ENCODE data around the gene CA14. TPM values are rescaled to one million over a fixed set of nuclear protein-coding genes. Genes with fewer than 3 reads are reported as not detected.

CA14 gene
- total RNA-seq, 2 donors from 2014 or later = not detected

DNA sequence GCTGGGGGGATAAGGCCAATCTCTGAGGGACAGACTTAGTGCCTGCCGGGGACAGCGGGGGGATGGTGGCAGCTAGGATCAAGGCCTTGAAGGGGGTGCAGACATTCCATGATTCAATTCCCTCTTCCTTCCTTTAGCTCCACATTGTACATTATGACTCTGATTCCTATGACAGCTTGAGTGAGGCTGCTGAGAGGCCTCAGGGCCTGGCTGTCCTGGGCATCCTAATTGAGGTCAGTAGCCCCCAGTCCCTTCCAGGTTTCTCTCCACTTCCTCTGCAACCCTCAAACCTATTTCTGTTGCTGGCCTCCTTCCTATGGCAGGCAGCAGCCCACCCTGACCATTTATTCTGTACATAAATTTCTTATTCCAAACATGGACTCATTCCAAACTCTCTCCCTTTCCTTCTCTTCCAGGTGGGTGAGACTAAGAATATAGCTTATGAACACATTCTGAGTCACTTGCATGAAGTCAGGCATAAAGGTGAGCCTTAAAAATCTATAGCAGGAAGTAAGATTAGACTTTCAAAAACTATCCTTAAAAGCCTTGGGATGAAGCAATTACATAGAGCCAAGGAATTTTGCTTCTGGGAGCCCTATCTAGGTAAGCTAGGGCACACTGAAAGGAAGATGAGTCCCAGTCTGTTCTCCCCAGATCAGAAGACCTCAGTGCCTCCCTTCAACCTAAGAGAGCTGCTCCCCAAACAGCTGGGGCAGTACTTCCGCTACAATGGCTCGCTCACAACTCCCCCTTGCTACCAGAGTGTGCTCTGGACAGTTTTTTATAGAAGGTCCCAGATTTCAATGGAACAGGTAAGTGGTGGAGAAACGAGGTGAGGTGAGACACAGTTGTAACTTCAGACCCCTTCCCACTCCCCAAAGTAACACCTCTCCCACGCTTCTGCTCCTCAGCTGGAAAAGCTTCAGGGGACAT is 5.1 kb downstream of the CA14 start:
- ATAC-seq (no peak), DNase-seq (ENCODE audit: low spot score in 2 of 2) (no peak)
- Mint-ChIP-seq H3K9me3 (no peaks in the 10 kb centered on the region), H3K27ac (peak overlapping the region; percentile 52 to 67), H3K36me3 (peaks cover 9% of the 10 kb centered on the region in 2 donors)

DNA sequence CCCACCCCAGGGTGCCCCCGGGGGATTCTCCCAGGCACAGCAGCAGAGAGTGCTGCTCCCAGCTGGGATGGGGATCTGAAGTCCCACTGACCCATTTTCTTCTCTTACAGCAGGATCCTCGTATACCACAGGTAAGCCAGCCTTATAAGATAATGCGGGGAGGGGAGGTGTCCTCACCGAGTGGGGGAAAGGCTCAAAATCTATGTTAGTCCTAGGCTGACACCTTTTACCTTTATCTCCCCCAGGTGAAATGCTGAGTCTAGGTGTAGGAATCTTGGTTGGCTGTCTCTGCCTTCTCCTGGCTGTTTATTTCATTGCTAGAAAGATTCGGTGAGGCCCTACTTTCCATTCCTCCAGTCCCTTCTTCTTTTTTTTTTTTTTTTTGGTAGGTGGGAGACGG is 6.0 kb downstream of the CA14 start:
- Mint-ChIP-seq H3K27ac (peak overlapping the region; percentile 52 to 67), H3K9me3 (no peaks in the 10 kb centered on the region), H3K36me3 (peaks cover 18% of the 10 kb centered on the region in 2 donors)
- DNase-seq (ENCODE audit: low spot score in 2 of 2) (no peak), ATAC-seq (no peak)

DNA sequence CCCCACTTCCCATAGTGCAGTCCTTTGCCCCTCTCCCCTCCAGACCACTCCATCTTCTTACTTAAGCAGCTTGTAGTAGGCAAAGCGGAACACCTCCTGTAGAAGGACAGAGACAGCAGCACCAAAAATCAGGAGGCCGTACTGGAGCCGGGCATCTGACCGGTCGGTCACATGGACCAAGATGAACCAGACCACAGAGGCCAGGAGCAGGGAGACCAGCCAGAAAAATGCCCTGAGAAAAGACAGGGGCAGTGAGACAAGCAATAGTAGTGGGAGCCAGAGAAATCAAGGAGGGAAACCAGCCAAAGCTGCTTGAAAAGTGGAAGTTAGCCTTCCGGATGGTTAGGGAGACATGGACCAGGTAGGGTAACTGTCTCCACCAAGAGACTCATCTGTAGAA is 10.3 kb downstream of the CA14 start:
- peak overlapping the region; percentile 100 for H3K27ac Mint-ChIP-seq
- no peak for ATAC-seq
- peaks cover 26% of the 10 kb centered on the region in 2 donors for H3K36me3 Mint-ChIP-seq
- H3K9me3 Mint-ChIP-seq = no peaks in the 10 kb centered on the region
- no peak for DNase-seq (ENCODE audit: low spot score in 2 of 2)

DNA sequence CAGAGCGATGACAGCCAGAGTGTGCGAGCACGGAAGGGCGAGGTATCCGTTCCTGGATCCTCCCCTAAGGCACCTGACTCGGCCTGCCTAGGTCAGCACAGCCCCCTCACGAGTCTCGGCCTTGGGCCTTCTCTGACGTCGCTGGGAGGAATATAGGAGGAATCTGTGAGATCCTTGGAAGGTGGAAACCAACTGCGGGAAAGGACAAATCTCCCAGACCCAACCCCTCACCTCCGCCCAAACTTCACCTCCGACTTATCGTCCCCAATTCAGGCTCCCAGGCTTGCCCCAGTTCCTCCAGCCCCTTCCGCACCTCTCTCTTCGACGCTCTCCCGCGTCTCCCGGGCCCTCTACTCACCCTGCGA is 10.7 kb downstream of the CA14 start:
- DNase-seq (ENCODE audit: low spot score in 2 of 2) = peak in 1 of 2 donors; percentile 44
- H3K36me3 Mint-ChIP-seq = peaks cover 26% of the 10 kb centered on the region in 2 donors
- ATAC-seq = peak; percentile 41 to 58
- H3K9me3 Mint-ChIP-seq = no peaks in the 10 kb centered on the region
- peak overlapping the region; percentile 100 for H3K27ac Mint-ChIP-seq

DNA sequence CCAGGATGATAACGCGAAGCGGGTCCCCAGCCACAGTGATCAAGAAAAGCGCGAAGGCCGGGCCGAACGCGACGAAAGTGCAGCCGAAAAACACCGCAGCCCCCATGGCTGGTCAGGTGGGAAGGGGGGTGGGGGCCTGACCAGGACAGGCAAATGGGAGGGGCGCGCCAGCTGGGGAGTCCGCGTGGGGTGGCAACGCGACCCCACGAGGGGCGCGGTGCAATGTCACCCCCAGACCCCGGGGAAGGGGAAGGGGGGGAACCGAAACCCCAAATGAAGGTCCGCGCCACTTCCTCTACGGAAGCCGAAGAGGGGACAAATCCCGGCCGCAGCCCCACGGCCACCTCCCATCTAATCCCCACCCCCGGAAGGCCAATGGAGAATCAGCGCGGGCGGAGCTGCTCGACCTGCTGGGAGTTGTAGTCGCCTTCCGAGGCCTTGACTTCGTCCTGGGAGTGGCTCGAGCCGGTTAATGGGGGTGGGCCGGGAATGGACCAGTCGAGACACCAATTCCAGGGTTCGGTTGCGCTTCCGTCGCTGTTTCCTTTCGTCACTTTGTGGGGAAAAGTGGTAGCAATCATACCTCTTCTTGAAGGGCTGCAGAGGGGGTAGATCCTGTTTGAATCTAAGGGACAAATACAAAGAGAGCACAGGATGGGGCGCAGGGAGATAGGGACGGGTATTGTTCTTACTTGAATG is 11.3 kb downstream of the CA14 start, which contains the start of gene APH1A:
TSS of gene APH1A (minus strand) at position 312 of the 699 bp plus-strand sequence. CDS start at position 106, 206 bp downstream.
- DNase-seq (ENCODE audit: low spot score in 2 of 2) = peak; percentile 91 to 94
- H3K9me3 Mint-ChIP-seq = no peaks in the 10 kb centered on the region
- peak; percentile 98 to 99 for ATAC-seq
- H3K36me3 Mint-ChIP-seq = peaks cover 26% of the 10 kb centered on the region in 2 donors
- peak within 1 kb of the TSS; percentile 100 for H3K27ac Mint-ChIP-seq

DNA sequence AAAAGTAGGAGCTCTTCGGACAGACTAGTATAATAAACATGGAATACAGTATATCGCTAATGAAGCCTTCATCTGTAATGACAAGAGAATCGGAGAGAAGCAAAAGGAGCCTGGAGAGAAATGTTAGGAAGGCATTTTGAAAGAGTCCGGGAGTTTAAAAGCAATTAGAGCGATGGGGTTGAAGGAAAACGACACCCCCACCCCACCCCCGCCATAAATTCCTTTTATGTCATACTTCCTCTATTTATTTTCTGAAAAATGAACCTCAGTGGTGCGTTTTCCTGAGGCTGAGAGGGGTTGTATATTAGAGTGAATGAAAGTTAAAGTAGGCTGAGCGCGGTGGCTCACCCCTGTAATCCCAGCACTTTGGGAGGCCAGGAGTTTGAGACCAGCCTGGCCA is 11.9 kb downstream of the CA14 start:
- Mint-ChIP-seq H3K36me3 (peaks cover 26% of the 10 kb centered on the region in 2 donors), H3K27ac (peak overlapping the region; percentile 100), H3K9me3 (no peaks in the 10 kb centered on the region)
- DNase-seq (ENCODE audit: low spot score in 2 of 2) = no peak
- ATAC-seq = no peak

DNA sequence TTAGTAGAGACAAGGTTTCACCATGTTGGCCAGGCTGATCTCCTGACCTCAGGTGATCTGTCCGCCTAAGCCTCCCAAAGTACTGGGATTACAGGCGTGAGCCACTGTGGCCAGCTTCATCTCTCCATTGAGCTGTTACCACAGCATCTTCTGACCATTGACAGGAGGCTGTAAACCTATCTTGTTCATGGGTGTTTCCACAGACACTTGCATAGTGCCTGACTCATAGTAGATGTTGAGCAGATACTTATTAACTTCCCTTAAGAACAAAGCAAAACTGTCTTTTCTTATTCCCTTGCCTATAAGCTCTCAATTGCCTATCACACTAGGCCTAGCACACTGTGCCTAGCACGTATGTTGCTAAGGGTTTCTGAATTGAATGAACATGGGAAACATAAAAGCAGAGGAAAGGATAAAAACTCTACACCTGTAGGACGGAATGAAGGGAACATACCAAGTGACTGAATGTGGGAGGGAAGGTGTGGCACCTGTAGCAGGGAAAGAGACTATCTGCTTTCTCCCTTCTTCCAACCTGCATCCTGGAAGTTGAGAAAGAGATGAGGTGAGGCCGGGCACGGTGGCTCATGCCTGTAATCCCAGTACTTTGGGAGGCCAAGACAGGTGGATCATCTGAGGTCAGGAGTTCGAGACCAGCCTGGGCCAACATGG is 13.9 kb downstream of the CA14 start:
- H3K27ac Mint-ChIP-seq = peak overlapping the region in 1 of 2 donors; percentile 42
- peaks cover 26% of the 10 kb centered on the region in 2 donors for H3K36me3 Mint-ChIP-seq
- ATAC-seq (no peak), DNase-seq (ENCODE audit: low spot score in 2 of 2) (no peak)
- no peaks in the 10 kb centered on the region for H3K9me3 Mint-ChIP-seq

DNA sequence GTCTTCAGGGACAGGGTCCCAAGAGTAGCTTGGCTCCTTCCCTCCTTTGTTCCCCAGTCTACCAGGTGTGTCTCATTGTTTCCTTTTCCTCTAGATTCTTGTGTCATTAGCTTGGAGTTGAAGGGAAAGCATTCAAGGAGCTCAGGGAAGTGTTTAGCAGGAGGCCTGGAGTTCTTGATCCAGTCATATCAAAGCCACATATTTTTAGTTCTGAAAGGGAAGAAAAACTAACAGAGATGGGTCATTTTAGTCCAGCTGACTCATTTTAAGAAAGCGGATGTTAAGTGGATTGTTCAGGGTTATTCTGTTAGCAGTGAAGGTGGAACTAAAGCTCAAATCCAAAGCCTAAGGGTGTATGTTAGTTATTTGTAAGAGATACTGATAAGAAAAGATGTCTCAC is 15.7 kb downstream of the CA14 start:
- ATAC-seq (no peak), DNase-seq (ENCODE audit: low spot score in 2 of 2) (no peak)
- Mint-ChIP-seq H3K9me3 (no peaks in the 10 kb centered on the region), H3K36me3 (peaks cover 11% of the 10 kb centered on the region in 2 donors), H3K27ac (no peak overlapping the region)

DNA sequence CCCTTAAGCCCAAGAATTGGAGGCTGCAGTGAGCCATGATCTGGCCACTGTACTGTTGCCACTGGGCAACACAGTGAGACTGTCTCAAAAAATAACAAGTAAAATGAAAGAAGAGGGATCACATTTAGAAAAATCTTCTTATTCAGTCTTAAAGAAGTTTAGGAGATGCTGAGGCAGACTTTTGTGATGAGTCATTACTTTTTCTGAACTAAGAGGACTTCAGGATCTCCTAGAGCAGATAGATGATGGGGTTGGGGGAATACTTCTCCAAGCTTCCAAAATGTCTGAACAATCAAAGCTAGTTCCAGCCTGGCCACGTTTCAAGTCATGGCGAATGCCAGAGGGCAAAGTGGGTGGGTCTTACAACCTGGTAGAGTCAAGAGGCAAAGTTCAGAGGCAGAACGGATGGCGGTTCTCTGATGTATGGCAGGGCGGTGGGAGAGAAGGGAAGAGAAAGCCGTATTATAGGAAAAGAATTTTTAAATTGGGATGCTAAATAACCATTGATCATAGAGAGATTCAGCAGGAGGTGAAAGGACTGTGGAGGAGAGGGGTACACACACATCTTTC is 22.6 kb downstream of the CA14 start:
- Mint-ChIP-seq H3K9me3 (peaks cover 9 to 12% of the 10 kb centered on the region in 2 donors), H3K27ac (no peak overlapping the region), H3K36me3 (peaks cover 10 to 15% of the 10 kb centered on the region in 2 donors)
- DNase-seq (ENCODE audit: low spot score in 2 of 2) (no peak), ATAC-seq (no peak)

DNA sequence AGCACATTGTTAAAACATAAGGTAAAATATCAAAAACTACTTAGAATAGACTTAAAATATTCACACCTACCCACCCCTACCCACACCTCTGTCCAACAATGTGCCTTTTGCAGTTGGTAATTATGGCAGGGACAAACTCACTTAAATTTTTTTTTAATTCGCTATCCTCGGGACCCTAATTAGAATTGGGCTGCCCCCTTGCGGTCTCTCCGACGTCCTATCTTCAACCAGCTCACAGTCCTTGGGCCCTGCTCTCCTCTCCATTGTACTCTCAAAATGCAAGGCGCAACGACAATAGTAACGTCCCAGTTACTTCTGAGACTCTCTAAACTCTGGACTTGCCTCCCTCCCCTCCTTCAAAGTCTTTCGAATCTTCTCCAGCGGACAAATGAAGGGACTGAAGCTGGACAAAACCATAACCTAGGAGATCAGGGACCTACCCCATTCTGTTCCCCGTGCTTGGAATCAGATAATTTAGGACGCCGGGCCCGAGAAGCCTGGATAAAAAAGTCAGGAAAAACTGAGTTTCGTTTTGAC is 23.7 kb downstream of the CA14 start:
- H3K9me3 Mint-ChIP-seq = peaks cover 9 to 12% of the 10 kb centered on the region in 2 donors

DNA sequence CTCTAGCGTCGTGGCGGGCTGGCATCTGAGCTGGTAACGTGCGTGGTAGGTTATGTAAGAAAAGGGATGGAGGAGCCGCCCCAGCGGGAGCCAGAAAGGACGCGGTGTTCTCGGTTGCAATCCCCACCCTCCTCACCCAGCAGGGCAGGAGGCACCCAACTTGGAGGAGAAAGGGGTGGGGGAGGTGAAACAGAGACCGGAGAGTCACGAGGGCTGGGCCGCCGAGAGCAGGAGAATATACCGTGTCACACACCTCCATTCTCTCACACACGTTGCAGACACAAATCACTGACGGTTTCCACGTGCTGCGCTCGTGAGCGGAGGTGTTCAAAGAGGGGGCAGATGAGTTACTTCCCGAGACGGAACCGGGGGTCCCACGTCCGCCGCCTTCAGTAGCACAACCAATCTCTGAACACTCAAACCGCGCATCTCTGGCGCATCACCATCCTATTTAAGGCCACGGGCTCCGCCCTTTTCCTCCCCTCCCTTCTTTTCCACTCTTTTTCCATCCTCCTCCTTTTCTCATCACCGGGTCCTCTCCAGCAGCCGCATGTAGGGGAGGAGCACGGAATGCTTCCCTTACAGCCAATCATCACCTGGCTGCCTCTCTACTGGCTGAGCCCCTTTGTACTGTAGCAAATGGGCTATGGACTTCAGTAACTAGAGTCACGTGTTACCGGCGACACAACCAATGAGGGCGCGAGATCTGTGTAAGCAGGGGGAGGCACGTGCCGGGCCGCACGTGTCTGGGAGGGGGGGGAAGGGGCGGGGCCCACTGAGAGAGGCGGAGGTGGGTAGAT is 24.4 kb downstream of the CA14 start, which contains the start of gene CIART:
TSS of gene CIART (plus strand) at position 797 of the 800 bp plus-strand sequence. CDS start 714 bp downstream, outside the sequence.
- H3K9me3 Mint-ChIP-seq = peaks cover 9 to 12% of the 10 kb centered on the region in 2 donors
- peak within 1 kb of the TSS; percentile 78 to 86 for H3K27ac Mint-ChIP-seq
- H3K36me3 Mint-ChIP-seq = peaks cover 10 to 15% of the 10 kb centered on the region in 2 donors
- peak; percentile 87 to 93 for ATAC-seq
- DNase-seq (ENCODE audit: low spot score in 2 of 2) = peak; percentile 60 to 70

More for the DNA sequence above, 23.7 kb downstream of the CA14 start:
- Mint-ChIP-seq H3K36me3 (peaks cover 10 to 15% of the 10 kb centered on the region in 2 donors), H3K27ac (peak overlapping the region; percentile 70 to 78)
- peak in 1 of 2 donors; percentile 50 for DNase-seq (ENCODE audit: low spot score in 2 of 2)
- ATAC-seq = peak; percentile 42 to 58

DNA sequence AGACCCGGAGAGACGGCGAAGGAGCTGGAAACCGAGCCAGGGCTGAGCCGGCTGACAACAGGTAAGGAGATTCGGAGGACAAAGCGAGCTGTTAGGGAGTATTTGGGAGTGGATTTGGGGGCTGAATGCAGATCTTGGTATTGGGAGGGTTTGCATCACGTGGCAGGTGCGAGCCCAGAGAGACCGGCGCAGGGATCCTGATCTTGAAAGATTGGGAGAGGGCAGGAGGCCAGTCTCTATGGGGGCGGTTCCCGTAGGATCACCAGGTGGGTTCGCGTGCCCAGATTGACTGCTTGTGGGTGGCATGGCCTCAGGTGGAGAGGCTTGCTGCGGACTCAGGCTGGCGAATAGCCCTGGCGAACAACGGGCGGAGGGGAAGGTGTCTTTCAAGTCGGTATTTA is 25.0 kb downstream of the CA14 start:
- peak in 1 of 2 donors; percentile 21 for DNase-seq (ENCODE audit: low spot score in 2 of 2)
- H3K9me3 Mint-ChIP-seq = peaks cover 9 to 12% of the 10 kb centered on the region in 2 donors
- peaks cover 10 to 15% of the 10 kb centered on the region in 2 donors for H3K36me3 Mint-ChIP-seq
- peak overlapping the region; percentile 78 to 86 for H3K27ac Mint-ChIP-seq
- ATAC-seq = no peak

DNA sequence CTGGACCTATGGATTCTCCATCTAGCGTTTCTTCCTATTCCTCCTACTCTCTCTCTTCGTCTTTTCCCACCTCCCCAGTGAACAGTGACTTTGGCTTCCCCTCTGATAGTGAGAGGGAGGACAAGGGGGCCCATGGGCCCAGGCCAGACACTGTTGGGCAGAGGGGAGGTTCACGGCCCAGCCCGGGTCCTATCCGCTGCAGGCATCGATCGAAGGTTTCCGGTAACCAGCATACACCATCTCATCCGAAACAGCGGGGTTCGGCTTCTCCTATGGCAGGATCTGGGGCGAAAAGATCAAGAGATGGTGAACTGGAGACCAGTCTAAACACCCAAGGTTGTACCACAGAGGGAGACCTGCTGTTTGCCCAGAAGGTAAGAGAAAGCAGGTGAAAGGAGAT is 25.7 kb downstream of the CA14 start:
- no peak for ATAC-seq
- Mint-ChIP-seq H3K9me3 (peaks cover 9 to 12% of the 10 kb centered on the region in 2 donors), H3K27ac (no peak overlapping the region), H3K36me3 (peaks cover 10 to 15% of the 10 kb centered on the region in 2 donors)
- DNase-seq (ENCODE audit: low spot score in 2 of 2) = no peak

DNA sequence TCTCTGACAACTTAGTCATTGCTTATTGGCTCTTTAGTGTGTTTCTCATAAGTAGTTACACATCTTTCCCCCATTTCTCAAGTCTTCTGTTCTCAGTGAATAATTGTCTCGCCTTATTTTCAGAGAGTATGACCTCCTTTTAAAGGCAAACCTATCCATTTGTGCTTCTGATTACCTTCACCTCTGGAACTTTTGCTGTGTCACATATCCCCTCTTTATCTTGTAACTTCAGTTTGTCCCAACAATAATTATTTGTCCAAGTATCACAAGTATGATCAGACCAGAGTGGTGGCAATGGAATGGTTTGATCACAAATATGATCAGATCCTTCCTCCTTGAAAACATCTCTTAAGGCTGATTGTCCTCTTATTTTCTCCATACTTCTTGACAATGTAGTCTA is 30.8 kb downstream of the CA14 start:
- H3K36me3 Mint-ChIP-seq = no peaks in the 10 kb centered on the region
- DNase-seq (ENCODE audit: low spot score in 2 of 2) = no peak

DNA sequence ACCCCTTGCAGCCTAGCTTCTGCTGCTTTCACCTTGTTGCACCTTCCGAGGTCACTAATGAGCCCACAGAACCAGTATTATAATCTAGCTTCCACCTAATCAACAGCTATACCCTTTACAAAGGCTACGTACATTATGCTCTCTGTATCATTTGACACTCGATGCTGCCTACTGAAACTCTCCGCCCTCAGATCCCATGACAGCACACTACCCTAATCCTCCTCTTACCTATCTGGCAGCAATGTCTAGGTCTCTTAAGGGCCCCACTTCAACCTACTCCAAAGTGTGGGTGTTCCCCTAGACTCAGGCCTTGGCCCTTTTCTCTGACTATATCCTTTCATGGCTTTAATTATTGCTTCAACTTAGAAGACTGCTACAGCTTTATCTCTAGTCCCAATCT is 31.2 kb downstream of the CA14 start:
- no peaks in the 10 kb centered on the region for H3K9me3 Mint-ChIP-seq
- no peak for ATAC-seq
- peak overlapping the region in 1 of 2 donors; percentile 38 for H3K27ac Mint-ChIP-seq
- H3K36me3 Mint-ChIP-seq = peaks cover 0 to 2% of the 10 kb centered on the region in 2 donors
- no peak for DNase-seq (ENCODE audit: low spot score in 2 of 2)

More for the DNA sequence above, 30.8 kb downstream of the CA14 start:
- Mint-ChIP-seq H3K9me3 (no peaks in the 10 kb centered on the region), H3K27ac (no peak overlapping the region)
- no peak for ATAC-seq
